ENCODE data around the gene CARMIL1. TPM values are rescaled to one million over a fixed set of nuclear protein-coding genes. Genes with fewer than 3 reads are reported as not detected.
"Not testable (repeated sequence)": the region's sequence is repeated elsewhere in the genome, so short reads cannot be mapped to it uniquely, and the experiment has no call there.

CARMIL1 gene
- total RNA-seq, 1 donor from 2014 or later = 22.5 TPM

GRCh38 chr6:25550631-25551030 lies 271.5 kb downstream of the CARMIL1 start:
- no peak for DNase-seq (ENCODE audit: low read depth)

- DNase-seq (ENCODE audit: low read depth) = no peak
These were observed 274.3 kb downstream of the CARMIL1 start for GRCh38 chr6:25553502-25553901.

GRCh38 chr6:25555188-25555587 lies 276.0 kb downstream of the CARMIL1 start:
- no peak for DNase-seq (ENCODE audit: low read depth)

GRCh38 chr6:25556516-25556915 lies 277.3 kb downstream of the CARMIL1 start:
- DNase-seq (ENCODE audit: low read depth) = peak; percentile 83

- DNase-seq (ENCODE audit: low read depth) = no peak
These were observed 279.1 kb downstream of the CARMIL1 start for GRCh38 chr6:25558155-25558817.

- DNase-seq (ENCODE audit: low read depth) = no peak
These were observed 281.7 kb downstream of the CARMIL1 start for GRCh38 chr6:25560865-25561264.

- DNase-seq (ENCODE audit: low read depth) = no peak
These were observed 285.8 kb downstream of the CARMIL1 start for GRCh38 chr6:25564943-25565342.

GRCh38 chr6:25570578-25570977 lies 291.4 kb downstream of the CARMIL1 start:
- DNase-seq (ENCODE audit: low read depth) = no peak

GRCh38 chr6:25576919-25577318 lies 297.7 kb downstream of the CARMIL1 start:
- peak; percentile 41 for DNase-seq (ENCODE audit: low read depth)

GRCh38 chr6:25578538-25578937 lies 299.4 kb downstream of the CARMIL1 start:
- no peak for DNase-seq (ENCODE audit: low read depth)

- no peak for DNase-seq (ENCODE audit: low read depth)
These were observed 300.3 kb downstream of the CARMIL1 start for GRCh38 chr6:25579391-25579883.

GRCh38 chr6:25579902-25580495 lies 300.8 kb downstream of the CARMIL1 start:
- DNase-seq (ENCODE audit: low read depth) = no peak

- DNase-seq (ENCODE audit: low read depth) = no peak
These were observed 302.9 kb downstream of the CARMIL1 start for GRCh38 chr6:25582101-25582500.

GRCh38 chr6:25583099-25583498 lies 303.9 kb downstream of the CARMIL1 start:
- no peak for DNase-seq (ENCODE audit: low read depth)

- no peak for DNase-seq (ENCODE audit: low read depth)
These were observed 304.7 kb downstream of the CARMIL1 start for GRCh38 chr6:25583906-25584305.

GRCh38 chr6:25585225-25585624 lies 306.1 kb downstream of the CARMIL1 start:
- no peak for DNase-seq (ENCODE audit: low read depth)

GRCh38 chr6:25586119-25586518 lies 306.9 kb downstream of the CARMIL1 start:
- DNase-seq (ENCODE audit: low read depth) = not testable (repeated sequence)

GRCh38 chr6:25586927-25587326 lies 307.8 kb downstream of the CARMIL1 start:
- DNase-seq (ENCODE audit: low read depth) = no peak

- peak; percentile 13 for DNase-seq (ENCODE audit: low read depth)
These were observed 311.8 kb downstream of the CARMIL1 start for GRCh38 chr6:25590986-25591385.

GRCh38 chr6:25596928-25597818 lies 318.0 kb downstream of the CARMIL1 start:
- no peak for DNase-seq (ENCODE audit: low read depth)

- DNase-seq (ENCODE audit: low read depth) = no peak
These were observed 320.4 kb downstream of the CARMIL1 start for GRCh38 chr6:25599516-25600085.

Data from myocyte (in vitro differentiated cells).